NCI-H2081 (cell line): ENCODE measurements around the gene SALL4.
A peak's percentile ranks its signal among the peaks of the same experiment; 100 is the strongest.

Experiments
- DNase-seq, 2 experiments: peaks; one replicate each; lab custom pipeline; 2025; lab: John Stamatoyannopoulos, UW

The SALL4 gene

DNA sequence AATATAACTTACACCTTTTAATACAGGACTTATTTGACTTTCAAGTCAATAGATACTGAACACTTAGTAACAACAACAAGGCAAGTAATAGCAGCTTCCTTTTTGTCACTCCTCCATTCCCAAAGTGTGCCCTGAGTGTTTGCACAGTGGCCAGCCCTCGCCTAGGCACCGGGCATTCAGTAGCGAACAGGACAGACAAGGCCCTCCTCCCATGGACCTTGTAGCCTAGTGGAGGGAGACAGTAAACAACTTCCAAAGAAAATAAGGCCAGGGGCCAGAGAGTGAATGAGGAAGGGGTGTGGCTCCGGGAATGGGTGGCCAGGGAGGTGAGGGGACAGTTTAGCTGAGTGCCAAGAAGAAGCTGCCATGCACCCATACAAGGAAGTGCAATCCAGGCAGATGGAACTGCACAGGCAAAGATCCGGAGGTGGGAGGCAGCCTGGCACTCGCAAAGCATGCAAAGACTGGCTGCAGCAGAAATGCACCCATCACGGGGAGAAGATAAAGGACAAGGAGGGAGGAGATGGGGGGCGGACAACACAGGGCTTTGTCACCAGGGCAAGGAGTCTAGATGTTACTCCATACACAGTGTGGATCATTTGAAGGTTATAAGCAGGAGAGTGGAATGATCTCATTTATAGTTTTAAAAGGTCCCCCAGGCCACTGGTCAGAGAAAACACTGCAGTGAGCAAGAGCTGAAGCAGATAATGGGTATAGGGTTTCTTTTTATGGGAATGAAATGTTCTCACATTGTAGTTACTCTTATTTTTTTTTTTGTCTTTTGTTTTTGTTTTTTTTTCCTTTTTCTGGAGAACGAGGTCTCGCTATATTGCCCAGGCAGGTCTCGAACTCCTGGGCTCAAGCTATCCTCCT is 66.4 kb downstream of the SALL4 start:
- no peak for DNase-seq

DNA sequence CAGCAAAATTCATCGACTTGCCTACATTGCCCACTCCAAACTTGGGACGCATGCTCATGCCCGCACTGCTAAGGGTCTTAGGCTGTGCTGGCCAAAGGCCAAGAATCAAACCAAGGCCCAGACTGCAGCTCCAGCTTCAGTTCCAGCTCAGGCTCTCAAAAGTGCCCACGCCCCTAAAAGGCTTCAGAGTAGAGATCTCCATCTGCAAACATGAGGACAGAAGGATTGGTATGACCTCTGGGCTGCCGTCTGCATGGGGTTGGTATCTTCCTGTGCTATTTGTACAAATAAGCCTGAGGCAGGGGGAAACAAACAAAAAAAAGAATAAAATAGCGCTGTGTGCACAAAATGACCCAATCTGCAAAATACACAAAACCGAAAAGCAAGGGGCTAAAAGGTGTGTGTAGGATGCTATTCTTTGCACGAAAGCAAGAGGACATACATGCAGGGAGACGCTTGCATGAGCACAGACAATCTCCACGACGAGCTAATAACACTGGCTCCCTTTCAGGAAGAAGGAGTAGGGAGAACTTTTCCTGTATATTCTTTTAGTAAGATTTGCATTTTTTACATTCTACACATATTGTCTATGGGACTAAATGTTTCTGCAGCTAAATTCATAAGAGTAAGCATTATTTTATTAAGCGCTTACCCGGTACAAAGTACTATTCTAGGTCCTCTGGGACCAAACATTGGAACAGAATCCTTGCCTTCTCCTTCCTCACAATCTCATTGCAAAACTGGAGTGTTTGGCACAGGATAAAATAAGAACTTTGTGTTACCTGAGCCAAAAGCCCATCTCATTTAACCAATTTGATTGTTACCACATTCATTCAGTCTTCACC is 67.2 kb downstream of the SALL4 start:
- DNase-seq: peak; percentile 14 to 27

DNA sequence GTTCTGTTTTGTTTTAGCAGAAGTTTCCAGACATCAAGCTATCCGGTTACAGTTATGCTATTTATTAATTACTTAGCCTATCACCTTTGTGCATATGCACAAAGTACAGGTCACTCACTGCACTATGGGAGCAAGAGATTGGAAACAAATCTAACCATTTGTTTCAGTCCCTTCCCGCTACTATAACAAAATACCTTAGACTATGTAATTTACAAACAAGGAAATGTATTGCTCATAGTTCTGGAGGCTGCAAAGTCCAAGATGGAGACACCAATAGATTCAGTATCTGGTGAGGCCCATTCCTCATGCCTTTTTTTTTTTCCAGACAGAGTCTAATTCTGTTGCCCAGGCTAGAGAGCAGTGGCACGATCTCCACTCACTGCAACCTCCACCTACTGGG is 69.3 kb downstream of the SALL4 start:
- no peak for DNase-seq
